GM18505 (cell line): ENCODE results near the gene TCAP.

Experiments
- ATAC-seq: cut with Tn5 transposase; IDR thresholded peaks from one replicate; pipeline ENCODE4 v1.9.1; 2021; ENCODE audit not compliant: unreplicated experiment
- POLR2A ChIP-seq: IDR thresholded peaks from 4 replicates; pipeline ENCODE4 v1.6.1; 2011; ENCODE audit warnings: borderline replicate concordance; ENCODE audit not compliant: insufficient read depth, insufficient read length; ENCODE audit errors: extremely low read depth

The TCAP gene

GRCh38 chr17:39700148-39700987, 35.2 kb downstream of the TCAP start:
- no peak for TF ChIP-seq POLR2A
- ATAC-seq: no peak

DNA sequence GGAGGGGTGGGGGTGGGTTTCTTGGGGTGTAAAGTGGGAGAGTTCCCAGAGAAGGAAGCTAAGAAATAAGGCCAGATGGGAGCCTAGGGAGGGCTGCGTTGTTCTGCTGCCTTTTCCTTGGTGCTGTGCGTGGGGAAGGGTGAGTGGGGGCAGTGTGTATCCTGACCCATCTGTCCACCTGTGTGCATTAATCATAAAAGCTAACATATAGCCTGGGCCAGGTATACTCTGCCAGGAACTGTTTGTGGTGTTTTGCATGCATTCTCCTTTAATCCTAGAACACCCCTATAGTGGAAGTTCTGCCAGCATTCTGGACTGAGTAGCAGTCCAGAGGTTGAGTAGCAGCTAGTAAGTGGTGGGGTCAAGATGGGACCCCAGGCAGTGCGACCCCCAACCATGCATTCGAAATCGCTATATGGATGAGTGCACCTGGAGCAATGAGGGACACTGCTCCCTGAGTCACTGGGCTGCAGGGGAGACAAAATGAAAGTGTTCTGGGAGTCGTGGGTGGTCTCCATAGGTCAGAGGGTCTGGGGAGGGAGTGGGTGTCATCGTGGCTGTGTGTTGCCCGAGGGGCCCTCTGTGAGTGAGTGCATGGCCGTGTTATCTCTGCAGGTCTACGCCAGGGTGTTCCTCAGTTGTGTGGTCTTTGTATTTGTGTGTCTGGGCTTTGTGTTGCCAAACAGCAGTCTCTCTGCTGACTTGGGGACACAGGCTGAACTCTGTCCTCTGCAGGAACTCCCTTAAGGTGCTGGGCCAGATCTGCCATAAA, 36.0 kb downstream of the TCAP start:
- no peak for ATAC-seq
- TF ChIP-seq POLR2A: no peak

- ATAC-seq: no peak
- no peak for TF ChIP-seq POLR2A
Observed at GRCh38 chr17:39701784-39702422, 36.8 kb downstream of the TCAP start.

DNA sequence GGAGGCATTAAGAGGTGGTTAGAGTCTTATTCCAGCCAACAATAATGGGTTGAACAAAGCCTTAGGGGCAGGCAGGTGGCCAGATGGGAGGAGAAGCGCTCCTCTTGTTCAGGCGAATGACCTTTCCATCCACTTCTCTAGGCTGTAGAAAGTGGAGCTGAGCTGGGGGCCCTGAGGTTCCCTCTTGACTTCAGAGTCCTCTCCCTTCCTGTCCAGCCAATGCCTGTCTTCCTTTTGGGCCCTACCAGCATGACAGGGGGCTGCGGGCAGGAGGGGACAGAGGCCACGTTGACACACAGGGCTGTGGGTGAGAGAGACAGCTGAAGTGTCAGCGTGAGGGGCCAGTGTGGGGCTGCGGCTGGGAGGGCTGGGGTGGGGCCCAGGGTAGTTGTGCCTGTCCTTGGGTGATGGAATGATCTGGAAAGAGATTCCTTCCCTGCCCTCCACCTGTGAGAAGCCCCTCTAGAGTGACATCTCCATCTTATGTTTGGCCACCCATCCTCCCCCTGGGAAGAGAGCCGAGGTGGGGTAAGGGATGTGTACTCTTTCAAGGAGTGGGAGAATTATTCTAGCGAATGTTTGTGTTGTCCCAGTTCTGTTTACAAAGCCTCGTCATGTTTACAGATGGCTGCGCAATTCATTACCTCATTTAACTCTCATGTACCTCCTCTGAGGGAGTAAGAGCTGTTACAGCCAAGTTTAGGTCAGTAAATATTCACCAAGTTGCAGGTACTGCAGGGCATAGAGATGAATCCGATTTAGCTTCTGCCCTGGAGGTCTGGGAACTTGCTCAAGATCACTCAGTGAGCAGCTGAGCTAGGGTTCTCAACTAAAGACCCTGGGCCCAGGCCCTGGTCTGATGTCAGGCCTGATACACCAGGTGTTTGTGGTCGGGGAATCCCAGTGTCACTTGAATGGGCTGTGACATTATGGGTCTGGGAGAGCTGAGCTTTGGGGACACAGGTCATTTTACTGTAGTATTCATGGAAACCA, 38.0 kb downstream of the TCAP start:
- TF ChIP-seq POLR2A: no peak
- no peak for ATAC-seq

DNA sequence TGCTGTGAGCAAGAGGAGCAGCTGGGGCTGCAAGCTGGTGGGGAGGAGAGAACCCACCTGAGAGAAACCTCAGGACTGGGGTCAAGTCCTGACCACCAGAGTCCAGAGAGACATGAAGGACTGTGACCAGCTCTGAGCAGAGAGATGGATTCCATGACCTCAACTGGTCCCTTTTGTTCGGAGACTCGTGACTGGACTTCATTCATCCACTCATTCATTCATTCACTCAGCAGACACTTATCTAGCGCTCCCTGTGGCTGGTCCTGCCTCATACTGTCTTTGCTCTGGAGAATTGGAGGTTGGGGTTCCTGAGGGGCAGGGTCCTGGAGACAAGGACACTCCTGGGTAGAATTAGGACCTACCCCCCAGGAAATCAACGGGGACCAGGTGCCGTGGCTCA, 38.8 kb downstream of the TCAP start:
- ATAC-seq: no peak
- no peak for TF ChIP-seq POLR2A

DNA sequence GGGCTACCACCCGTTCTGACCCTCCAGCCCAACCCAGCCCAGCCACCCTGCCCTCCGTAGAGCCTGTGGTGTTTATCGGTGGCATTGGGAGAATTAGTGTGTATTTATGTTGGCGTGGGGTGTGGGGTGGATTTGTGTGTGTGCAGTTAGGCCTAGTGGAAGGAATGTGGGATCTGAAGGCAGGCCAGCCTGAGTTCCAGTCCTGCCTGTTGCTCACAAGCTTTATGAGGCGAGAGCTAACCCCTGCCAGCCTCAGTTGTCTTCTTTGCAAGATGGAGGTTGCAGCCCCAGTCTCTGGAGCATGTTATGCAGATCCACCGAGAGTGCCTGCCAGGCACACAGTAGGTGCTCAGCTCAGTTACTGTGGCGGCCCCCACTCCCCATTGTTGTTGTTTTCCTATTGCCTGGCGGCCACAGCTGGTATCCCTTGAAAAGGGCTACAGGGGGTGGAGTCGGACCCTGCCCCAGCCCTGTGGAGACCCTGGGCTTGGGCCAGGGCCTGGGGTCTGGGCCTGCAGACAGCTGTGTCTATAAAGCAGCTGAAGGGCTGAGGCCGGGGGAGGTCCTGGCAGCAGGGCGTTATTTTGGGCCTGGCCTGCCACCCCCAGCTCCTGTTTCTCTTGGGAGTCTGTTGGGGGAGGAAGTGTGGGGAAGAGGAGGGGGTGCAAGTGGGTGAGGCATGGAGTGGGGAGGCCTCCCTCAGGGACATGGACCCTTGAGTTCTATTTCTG, 39.8 kb downstream of the TCAP start:
- no peak for TF ChIP-seq POLR2A
- ATAC-seq: no peak

GRCh38 chr17:39705786-39706348, 40.7 kb downstream of the TCAP start:
- no peak for TF ChIP-seq POLR2A
- no peak for ATAC-seq

GRCh38 chr17:39706383-39706782, 41.2 kb downstream of the TCAP start:
- ATAC-seq: no peak
- TF ChIP-seq POLR2A: no peak

DNA sequence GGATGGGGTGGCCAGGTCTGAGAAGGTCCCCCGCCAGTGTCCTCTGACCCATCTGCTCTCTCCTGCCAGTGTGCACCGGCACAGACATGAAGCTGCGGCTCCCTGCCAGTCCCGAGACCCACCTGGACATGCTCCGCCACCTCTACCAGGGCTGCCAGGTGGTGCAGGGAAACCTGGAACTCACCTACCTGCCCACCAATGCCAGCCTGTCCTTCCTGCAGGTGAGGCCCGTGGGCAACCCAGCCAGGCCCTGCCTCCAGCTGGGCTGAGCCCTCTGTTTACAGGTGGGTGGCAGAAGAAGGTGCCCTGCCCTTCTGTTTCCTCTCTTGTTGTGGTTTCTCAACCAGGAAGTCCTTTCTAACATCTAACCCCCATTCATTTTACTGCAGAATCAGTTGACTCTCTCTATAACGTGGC, 41.8 kb downstream of the TCAP start:
- no peak for ATAC-seq
- TF ChIP-seq POLR2A: no peak

DNA sequence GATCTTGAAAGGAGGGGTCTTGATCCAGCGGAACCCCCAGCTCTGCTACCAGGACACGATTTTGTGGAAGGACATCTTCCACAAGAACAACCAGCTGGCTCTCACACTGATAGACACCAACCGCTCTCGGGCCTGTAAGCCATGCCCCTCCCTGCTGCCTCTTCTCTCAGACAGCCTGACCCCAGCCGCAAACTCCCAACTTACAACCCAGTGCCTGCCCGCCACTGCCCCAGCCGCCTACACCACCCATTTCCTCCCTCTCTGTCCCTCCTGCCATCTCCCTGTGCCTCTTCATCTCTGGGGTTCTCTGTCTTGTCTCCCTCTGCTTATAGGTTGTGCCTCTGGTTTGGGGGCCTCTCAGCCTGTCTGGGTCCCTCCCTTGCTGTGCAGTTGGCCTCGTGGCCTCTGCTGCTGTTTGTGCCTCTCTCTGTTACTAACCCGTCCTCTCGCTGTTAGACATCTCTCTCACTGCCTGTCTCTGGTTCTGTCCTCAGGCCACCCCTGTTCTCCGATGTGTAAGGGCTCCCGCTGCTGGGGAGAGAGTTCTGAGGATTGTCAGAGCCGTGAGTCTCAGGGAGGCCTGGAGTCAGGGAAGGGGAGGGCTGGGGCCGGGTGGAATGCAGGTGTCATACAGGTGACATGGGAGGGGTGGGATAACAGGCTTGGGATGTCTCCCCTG, 44.3 kb downstream of the TCAP start:
- no peak for TF ChIP-seq POLR2A
- ATAC-seq: no peak
